GM18511 (cell line): ENCODE measurements around the gene PSMD9.
"Not testable (repeated sequence)": the region's sequence is repeated elsewhere in the genome, so short reads cannot be mapped to it uniquely, and the experiment has no call there.

Experiments used
- ATAC-seq: cut with Tn5 transposase; IDR thresholded peaks from one replicate; pipeline ENCODE4 v1.9.1; 2021; ENCODE audit warnings: mild to moderate bottlenecking, moderate library complexity; ENCODE audit not compliant: unreplicated experiment

The PSMD9 gene, protein sequence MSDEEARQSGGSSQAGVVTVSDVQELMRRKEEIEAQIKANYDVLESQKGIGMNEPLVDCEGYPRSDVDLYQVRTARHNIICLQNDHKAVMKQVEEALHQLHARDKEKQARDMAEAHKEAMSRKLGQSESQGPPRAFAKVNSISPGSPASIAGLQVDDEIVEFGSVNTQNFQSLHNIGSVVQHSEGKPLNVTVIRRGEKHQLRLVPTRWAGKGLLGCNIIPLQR

DNA sequence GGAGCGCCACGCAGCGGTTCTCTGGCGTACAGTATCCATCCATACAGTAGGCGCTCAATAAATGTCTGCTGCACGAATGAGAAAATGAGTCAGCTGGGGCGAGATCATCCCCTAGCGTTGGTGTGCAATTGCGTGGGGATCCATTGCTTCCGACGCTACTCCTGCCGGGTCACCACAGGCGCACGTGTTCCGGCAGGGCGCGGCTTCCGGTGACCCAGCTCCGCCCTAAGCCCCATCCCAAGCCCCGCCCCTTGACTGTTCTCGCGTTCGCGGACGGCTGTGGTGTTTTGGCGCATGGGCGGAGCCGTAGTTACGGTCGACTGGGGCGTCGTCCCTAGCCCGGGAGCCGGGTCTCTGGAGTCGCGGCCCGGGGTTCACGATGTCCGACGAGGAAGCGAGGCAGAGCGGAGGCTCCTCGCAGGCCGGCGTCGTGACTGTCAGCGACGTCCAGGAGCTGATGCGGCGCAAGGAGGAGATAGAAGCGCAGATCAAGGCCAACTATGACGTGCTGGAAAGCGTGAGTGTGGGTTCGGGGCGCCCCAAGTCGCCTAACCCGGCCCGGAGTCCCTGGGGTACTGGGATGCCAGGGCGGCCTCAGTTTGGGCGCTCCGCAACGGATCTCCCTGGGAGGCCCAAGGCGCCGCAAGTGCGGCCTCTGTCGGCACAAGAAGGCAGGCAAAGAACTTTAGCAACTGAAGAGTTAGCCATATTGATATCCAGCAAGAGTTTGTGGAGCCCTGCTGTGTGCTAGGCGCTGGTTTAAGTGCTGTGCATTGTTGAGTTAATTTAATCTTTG is at the start of gene PSMD9:
Gene PSMD9 (plus strand): TSS at position 313 of the 796 bp plus-strand sequence. CDS start 67 bp downstream, at position 380.
- ATAC-seq, result peak; percentile 95

DNA sequence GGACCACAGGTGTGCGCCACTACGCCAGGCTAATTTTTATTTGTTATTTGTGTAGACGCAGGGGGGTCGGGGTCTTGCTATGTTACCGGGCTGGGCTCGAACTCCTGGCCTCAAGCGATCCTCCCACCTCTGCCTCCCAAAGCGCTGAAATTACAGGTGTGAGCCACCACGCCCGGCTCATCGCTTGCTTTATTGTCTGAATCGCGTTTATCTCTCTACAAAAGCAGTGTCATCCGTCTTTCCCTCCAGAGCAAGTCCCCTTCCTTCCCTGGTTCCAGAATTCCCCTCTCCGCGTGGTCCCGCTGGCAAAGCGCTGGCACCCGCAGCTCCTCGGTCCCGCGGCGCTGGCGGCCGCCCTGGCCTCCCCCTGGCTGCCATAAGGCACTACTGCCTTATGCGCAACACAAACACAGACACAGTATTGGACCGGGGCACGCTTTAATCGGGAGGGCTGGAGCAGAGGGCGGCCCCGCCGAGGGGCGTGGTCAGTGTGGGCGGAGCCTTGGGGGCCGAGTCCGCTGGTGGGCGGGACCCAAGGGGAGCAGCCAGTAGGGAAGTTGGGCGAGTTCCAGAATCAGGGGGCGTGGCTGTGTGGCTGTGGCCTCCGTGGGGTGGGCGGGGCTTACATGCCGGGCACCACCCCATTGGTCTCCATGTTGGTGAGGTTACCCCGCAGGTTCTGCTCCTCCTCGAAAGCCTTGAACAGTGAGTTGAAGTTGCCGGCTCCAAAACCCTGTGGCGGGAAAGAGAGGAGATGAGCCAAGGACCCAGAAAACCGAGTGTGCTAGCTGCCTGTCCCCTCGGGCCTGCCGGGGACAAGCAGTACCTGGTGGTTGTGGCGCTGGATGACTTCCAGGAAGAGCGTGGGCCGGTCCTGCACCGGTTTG is 49.2 kb upstream of the PSMD9 start:
- ATAC-seq, result peak; percentile 96

DNA sequence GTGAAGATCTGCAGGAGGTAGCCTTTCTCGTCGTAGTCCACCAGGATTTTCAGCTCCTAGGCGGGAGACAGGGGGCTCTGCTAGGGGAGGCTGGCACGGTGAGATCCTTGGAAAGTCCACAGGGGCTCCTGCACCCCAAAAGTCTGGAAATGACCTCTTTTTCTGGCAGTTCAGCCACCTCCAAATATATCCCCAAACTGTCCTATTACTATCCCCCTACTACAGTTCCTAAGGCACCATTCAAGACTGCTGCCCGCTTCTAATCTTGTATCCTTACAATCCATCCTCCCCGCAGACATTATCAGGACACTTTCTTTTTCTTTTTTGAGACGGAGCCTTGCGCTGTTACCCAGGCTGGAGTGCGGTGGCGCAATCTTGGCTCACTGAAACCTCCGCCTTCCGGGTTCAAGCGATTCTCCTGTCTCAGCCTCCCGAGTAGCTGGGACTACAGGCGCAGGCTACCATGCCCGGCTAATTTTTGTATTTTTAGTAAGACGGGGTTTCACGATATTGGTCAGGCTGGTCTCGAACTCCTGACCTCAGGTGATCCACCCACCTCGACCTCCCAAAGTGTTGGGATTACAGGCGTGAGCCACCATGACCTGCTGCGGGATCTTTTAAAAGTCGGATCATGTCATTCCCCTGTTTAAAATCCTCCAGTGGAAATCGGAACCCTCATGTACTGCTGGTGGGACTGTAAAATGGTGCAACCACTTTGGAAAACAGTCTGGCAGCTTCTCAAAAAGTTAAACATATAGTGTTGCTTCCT is 48.4 kb upstream of the PSMD9 start:
- no peak for ATAC-seq

DNA sequence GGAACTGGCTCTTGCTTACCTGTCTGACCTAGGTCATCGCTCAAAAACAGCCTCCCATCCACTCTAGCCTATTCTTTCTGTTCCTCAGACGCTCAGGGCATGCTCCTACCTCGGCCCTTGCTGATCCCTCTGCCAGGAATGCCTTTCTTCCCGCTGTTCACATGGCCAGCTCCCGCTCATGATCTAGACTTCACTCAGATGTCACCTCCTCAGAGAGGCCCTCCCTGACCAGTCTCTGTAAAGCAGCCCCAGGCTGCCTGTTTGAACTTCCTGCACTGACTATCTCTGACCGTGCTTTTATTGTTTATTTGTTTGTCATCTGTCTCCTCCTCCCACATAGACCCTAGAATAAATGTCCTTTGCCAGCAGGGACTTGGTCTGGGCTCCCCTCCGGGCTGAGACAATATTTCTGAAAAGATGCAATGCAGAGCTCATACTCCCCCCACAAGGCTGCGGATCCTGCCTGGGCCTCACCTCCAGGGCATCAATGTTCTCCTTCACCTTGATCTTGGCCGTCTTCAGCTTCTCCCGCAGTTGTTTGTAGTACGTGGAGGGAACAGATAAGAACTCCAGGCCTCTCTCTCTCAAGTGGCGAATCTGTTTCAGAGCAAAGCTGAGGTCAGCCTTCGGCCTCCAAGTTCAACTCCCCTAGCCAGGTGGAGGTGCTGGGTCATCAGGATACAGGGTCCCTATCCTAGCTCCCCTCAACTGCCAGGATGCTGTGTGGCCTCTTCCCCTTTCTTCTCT is 45.2 kb upstream of the PSMD9 start:
- no peak for ATAC-seq

DNA sequence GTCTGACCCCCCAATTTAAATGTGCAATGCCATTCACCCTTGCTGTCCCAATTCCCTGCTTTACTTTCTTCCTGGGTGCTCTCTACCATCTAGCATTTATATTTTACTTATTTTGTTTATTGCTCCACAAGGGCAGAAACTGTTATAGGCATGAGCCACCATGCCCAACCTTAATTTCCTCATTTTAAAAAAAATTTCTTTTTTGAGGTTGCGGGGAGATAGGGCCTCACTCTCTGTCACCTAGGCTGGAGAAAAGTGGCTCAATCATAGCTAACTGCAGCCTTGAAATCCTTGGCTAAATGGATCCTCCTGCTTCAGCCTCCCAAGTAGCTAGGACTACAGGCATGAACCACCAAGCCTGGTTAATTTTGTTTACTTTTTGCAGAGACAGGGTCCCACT is 42.9 kb upstream of the PSMD9 start:
- no peak for ATAC-seq

DNA sequence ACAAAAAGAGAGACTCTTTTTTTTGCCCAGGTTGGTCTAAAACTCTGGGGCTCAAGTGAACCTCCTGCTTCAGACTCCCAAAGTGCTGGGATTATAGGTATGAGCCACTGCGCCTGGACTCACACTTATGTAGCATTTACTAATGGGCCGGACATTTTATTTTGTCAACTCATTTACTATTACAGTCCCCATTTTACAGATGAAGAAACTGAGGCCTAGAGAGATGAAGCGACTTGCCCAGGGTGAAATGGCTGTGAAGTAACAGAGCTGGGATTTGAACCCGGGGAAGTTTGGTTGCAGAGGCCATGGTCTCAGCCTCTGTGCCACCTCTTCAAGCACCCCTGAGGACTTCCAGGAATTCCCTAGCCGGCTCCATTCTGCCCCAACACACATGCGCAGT is 39.4 kb upstream of the PSMD9 start:
- no peak for ATAC-seq

DNA sequence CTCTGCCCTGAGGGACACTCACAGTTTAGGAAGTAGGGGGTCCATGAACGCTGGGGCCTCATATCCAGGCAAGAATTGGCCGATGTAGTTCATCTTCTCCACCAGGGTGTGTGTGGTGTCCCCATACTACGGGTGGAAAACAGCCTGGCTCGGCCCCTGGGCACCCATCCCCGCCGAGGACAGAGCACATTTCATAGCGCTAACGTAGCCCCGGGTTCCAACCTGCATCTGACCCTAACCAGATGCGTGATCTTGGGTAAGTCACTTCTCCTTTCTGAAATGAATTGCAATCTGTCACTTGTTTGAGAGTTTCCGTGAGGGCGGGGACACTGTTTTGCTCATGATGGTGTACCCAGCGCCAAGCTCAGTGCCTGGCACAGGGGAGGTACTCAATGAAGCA is 38.9 kb upstream of the PSMD9 start:
- ATAC-seq, result no peak

DNA sequence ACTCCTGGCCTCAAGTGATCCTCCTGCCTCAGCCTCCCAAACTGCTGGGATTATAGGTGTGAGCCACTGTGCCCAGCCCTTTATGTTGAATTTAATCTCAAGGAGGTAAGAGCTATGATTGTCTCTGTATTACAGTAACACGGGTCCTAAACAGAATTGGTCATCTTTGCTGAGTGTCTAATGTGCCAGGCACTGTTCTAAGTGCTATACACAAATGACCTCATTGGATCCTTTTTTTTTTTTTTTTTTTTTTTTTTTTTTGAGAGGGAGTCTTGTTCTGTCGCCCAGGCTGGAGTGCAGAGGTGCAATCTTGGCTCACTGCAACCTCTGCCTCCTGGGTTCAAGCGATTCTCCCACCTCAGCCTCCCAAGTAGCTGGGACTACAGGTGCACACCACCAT is 36.2 kb upstream of the PSMD9 start:
- not testable (repeated sequence) for ATAC-seq

DNA sequence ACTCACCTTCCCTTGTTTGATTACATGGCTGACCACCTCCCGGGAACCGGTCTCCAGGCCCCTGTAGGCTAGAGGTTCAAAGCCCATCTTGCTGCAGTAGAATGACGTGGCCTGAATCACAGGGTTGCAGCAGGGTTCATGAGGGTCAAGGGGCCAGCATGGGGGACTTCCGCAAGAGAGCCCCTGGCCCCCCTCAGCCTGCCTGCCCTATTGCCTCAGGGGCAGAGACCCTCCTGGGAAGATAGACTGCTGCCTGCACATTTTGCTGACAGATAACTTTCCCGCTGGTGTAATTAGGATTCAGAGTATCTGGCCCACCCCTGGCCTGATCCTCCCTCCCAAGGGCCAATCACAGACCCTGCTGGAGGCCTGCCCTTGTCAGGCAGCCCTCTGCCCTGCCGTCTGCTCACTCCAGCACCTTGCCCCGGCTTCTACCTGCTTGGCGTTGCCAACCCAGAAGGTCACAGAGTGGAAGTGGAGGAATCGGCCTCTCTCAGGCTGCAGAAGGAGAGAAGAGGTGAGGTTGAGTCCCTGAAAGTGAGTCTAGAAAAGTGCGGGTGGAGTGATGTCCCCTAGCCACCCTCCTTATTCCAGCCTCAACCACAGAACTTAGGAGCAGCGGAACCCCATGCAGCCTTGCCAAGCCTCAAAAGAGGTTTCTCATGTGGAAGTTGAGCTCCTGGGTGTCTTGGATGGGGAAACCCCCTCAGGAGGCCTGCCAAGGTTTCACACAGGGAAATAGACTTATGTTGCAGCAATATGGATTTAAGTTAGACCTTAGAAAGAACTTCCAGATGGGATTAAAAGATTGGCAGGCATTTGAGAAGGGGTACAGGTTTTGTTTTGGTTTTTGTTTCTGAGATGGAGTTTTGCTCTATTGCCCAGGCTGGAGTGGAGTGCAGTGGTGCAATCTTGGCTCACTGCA is 31.0 kb upstream of the PSMD9 start:
- ATAC-seq, result no peak

DNA sequence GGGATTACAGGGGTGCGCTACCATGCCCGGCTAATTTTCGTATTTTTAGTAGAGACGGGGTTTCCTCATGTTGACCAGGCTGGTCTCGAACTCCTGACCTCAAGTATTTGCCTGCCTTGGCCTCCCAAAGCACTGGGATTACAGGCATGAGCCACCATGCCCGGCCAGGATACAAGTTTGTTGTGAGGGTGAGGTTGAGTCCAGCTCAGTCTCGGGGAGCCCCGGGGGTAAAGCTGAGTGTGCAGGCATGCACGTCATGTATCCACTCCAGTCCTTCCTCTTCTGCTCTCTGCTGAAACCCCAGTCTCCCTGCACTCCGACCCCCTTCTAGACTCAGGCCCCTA is 30.3 kb upstream of the PSMD9 start:
- no peak for ATAC-seq

DNA sequence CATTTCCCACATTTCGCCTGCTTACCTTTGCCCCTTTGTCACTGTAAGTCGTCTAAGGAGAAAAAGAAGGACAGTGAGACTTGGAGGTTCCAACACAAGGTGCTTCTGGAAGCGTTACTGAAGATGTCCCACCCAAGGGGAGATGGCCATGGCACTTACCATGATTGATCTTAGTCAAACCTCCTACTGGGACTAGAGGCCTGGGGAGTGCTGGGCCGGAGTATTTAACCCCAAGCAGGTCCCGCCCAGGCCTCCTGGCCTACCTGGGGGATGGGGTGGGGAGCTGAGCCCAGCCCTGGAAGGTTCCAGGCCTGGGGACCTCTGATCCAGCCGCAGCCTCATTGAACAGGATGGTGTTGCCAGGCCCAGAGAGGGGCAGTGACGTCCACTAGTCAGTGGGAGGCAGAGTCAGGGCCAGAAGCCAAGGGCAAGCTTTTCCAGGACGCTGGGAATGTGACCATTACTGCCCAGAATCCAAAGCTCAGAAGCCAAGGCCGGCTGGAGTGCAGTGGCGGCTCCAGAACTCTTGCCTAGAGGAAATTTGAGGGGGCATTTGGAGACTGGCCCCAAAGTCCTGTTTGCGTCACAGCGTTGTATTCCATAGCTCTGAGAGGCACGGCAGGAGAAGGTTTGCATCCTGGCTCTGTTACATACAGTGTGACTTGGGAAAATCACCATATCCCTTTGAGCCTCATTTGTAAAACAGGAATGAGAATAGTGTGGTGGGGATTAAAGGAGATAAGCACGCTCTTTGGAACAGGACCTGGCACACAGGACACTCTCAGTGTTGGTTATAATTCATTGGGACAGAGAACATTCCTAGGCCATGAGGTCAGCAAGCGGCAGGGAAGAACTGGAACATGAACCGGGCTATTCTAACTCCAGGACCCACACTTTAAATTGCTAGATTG is 29.7 kb upstream of the PSMD9 start, which contains the start of gene HPD:
Gene HPD (minus strand): TSS at position 198 of the 911 bp plus-strand sequence. CDS start 36 bp downstream, at position 162.
- no peak for ATAC-seq

DNA sequence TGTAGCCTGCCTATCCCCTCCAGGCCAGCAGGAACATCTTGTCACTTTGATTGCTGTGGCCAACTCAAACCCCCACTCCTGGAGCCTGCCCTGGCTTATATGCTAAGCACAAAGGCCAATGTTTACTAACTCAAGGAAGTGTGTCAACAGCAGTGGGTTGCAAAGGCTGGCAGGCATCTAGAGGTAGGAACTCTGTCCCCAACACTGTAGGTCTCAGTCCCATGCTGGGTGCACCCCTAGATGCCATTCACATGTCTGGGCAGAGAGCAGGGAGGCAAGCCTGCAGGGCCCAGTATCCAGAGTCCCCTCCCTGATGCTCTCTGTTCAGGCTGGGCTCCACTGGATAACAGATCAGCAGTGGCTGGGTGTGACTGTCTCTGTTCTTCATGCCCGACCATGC is 28.3 kb upstream of the PSMD9 start:
- ATAC-seq, result no peak

DNA sequence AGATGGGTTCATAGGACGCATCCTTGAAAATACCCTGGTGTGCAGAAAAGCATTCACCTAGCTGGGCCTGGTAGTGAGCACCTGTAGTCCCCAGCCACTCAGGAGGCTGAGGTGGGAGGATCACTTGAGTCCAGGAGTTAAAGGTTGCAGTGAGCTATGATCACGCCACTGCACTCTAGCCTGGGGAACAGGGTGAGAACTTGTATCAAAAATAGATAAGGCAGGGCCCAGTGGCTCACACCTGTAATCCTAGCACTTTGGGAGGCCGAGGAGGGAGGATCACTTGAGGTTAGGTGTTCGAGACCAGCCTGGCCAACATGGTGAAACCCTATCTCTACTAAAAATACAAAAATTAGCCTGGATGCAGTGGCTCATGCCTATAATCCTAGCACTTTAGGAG is 27.9 kb upstream of the PSMD9 start:
- ATAC-seq, result not testable (repeated sequence)

DNA sequence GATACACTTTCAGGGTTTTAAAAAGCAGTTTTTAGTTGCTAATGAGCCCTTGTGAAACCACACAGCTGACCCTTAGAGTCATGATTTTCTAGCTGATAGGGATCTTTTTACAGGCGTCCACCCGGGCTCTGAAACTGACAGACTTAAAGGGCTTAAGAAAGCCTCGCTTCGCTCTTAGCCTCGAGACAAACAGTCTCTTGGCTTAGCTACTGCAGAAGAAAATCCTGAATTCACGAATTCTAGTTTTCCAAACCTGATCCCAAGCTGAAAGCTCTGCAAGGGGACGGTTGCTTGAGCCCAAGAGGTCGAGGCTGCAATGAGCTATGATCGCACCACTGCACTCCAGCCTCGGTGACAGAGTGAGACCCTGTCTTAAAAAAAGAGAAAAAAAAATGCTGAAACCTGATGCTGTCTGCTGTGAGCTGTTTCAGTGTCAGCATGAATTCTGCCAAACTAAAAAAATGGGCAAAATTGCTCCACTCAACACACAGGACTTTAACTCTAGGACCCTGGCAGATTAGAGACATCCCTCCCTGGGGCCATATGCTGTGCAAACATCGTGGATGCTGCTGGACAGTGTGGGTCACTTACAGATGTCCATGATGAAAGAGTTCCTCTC is 26.8 kb upstream of the PSMD9 start:
- ATAC-seq, result no peak

DNA sequence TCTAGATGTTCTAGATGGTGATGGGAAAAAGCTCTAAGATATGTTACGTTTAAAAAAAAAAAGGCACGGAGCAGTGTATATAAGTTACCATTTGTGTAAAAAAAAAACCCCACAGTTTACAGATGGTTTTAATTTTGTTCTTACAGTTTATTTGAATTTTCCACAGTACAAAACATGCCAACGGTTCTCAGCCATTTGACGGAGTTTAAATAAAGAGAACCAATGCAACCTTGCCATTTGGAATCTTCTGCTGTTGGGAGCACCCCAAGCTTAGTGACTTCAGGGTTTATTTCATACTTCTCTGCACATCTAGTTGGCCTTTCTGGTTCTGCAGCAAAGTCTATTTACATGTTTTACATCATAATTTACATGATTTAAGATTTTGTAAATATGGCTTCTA is 22.3 kb upstream of the PSMD9 start:
- no peak for ATAC-seq

DNA sequence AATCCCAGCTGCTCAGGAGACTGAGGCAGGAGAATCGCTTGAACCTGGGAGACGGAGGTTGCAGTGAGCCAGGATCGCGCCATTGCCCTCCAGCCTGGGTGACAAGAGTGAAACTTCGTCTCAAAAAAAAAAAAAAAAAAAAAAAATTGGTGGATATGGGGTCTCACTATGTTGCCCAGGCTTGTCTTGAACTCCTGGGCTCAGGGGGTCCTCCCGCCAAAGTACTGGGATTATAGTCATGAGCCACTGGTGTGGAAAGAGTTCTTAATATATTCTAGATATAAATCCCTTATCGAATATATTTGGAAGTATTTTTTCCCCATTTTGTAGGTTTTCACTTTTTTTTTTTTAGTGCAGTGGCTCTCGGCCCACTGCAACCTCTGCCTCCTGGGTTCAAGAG is 19.4 kb upstream of the PSMD9 start:
- ATAC-seq, result not testable (repeated sequence)

DNA sequence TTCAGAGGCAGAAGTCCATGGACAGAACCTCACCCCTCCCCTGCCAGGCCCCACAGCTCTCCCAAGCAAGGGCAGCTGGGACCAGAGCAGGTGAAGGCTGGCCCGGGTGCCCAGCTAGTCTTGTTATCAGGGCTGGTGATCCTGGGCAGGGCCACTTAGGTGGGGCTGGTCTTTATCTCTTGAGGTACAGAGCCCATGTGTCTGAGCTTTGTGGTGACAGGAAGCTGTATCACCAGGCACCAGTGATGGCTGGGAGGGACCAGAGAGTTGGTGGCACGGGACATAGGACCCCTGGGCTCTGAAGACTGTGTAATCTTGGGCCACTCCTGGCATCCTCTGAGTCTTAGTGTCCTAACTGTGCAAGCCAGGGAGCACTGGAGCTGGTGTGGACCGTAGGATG is 17.1 kb upstream of the PSMD9 start:
- ATAC-seq, result no peak
